HG02973 (cell line): ENCODE data around the gene ABTB1.
"Not testable (repeated sequence)": the region's sequence is repeated elsewhere in the genome, so short reads cannot be mapped to it uniquely, and the experiment has no call there.

ENCODE experiments used
- ATAC-seq: cut with Tn5 transposase; IDR thresholded peaks from one replicate; pipeline ENCODE4 v1.9.1; 2021; ENCODE audit warnings: moderate library complexity; ENCODE audit not compliant: unreplicated experiment

The ABTB1 gene

DNA sequence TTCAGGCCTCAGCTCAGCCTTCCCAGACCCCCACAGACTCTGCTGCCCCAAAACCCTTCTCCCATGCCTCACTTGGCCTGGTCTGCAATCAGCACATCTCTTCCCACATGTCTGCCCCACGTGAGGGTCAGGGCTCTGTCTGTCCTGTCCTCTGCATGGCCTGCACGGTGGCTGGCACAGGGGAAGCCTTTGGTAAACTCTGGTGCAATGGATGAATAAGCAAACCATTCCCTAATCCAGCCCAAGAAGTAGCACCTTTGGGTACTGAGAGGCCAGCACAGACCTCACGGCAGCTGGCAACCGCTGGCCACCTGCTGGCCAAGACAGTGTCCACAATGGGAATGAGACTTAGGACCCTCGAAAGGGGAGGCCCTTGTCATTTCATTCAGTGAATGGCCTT, 27.7 kb downstream of the ABTB1 start:
- no peak for ATAC-seq

DNA sequence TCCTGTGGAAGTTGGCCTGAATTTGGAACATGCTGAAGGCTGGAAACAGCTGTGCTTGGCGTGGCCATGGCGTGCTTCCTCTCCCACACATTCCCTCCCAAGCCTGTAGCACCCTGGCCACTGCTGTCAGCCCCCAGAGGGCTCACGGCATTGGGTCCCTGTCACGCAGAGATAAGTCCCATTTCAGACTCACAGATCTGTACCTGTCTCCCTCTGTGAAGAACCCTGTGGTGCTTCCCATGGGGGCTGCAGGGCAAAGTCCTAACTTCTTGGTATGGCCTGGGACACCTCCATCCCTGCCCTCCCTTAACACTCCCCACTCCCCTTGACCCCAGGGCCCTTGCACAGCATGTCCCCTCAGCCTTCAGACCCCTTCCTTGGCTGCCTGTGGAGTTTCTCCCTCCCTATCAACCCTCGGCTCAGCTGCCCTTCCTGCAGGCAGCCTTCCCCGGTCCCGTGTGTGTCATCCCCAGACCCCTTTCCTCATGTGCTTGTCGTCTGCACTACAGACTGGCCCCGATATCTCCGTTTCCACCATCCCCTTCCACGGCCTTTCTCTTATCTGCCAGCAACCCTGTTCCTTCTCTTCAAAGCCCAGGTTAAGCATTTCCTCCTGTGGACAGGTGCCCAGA, 28.6 kb downstream of the ABTB1 start:
- ATAC-seq: no peak

DNA sequence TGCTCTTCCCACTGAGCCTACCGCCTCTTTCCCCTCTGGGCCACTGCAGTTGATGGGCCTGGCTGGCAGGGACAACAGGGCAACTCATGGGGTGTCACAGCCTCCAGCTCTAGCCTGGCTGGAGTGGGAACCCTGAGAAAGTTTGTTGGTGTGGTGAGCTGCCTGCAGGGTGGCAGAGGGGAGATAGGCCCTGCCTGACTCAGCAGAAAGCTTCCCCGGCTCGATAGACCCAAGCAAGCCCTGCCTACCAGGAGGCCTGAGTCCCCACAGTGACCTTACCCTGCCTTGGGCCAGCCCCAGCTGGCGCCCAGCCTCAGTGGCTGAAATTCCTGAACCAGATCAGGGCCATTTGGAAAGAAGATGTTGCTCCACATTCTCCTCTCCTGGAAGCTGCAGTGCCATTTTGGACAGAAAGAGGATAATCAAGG, 29.4 kb downstream of the ABTB1 start:
- ATAC-seq: no peak

DNA sequence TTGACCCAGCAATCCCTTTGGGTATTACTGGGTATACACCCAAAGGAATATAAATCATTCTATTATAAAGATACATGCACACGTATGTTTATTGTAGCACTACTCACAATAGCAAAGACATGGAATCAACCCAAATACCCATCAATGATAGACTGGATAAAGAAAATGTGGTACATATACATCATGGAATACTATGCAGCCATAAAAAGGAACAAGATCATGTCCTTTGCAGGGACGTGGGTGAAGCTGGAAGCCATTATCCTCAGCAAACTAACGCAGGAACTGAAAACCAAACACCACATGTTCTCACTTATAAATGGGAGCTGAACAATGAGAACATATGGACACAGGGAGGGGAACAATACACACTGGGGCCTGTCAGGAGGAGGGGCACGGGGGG, 32.1 kb downstream of the ABTB1 start:
- ATAC-seq: not testable (repeated sequence)

DNA sequence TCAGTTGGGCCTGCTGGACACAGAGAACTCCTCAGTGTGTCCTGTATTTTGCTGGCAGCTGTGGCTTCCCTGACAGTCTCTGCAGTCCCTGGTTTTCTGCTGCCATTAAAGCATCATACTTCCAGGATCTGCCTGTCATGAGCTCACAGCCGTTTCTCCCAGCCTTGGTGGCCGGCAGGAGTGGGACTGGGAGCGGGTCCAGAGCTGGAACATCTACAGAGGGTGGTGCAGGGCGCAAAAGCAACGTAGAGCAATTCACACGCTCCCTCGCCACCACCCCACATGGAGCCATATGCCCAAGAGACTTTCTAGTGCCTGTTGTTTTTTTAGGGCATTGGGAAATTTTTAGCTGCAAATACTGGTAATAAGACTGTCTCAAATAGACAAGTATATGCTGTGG, 33.6 kb downstream of the ABTB1 start:
- ATAC-seq: no peak

DNA sequence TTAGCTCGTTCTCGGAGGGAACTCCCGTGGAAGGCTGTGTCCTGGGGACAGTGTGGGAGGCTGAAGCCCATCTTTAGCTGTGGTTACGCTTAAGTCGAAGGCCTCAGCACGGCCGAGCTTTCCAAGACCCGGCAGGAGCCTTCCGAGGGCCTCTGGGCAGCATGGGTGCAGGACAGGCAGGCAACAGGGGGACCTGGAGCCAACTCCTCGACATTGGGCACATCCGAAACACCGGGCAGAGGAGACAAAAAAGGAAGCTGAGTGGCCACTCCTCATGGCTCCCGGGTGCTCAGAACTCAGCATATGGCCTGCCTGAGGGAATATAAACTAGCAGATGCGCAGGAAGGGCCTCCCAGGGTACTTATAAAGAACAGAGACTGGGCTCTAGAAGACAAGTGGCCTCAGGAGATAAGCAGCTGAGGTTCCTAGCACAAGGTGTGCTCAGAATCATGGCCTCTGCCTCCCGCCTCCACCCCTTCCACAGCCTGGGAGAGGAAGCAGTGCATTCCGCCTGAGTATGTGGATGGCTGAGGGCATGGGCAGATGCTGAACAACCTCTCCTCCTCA, 34.1 kb downstream of the ABTB1 start:
- ATAC-seq: no peak

DNA sequence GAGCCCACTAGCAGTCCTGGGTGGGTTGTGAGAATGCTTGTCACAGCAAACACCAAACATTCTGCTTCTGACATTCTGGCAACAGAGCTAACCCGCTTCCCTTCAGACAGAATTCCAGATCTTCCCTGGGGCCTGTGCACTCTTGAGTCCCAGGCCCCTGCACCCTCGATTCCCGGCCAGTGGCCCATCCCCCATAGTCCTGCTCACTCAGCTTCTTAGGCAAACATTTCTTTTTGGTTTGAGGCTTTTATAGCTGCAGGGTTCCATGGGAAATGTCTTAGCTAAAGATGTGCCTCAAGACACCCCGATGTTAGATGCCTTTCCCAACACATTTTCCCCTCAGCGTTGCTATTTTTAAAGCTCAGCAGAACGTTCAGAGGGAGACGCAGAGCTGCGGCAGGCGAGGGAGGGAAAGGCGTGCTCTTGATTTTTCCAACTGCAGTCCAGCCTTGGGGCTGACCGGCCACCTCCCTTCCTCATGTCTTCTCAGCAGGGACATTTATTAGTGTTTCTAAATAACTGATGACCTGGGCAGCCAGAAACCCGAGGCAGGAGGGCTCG, 35.2 kb downstream of the ABTB1 start:
- no peak for ATAC-seq

DNA sequence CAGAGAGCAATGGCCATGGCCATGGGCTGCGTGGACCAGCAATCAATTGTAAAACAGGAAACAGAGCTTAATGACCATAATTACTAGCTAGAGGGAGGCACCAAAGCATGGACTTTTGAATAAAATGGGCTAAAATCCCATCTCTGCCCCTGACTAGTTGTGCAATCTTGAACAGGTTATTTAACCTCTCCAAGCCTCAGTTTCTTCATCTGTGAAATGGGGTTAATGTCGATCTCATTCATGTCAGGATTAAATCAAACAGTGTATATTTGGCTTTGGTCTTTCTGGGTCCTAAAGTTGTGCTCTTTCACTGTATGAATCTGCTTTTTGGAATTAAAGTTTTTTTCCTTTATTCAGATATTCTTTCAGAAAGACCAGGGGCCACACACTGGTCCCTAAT, 36.1 kb downstream of the ABTB1 start:
- ATAC-seq: no peak

DNA sequence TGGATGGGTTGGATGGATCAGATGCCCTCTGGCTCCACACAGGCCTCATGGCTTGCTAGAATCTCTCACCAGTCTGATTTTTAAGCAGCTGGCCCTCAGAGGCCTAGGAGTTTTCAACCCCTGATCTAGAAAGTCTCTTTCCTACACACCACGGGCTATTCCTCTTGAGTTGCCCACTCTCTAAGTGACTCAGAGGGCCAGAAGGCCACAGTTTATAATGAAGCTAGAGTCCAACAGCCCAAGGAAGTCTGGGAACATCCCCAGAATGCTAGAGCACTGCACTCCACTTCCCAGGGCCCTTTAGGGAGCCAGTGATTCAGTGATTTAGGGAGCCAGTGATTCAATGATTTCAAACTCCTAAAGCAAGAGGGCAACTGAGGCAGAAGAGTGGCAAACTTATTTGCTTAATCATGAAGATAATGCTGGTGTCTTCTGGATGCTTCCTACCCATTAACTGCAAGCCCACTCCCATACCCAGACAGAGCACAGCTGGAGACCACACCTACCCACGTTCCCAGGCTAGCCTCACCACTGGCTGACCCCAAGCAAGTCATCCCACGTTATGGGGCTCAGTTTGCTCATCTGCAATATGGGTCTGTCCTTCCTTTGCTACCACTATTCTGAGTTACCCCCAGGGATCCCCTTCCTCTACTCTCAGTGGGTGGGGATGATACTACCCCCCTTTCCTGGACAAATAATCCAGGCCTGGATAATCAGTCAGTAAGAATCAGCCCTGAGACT, 36.7 kb downstream of the ABTB1 start:
- no peak for ATAC-seq

DNA sequence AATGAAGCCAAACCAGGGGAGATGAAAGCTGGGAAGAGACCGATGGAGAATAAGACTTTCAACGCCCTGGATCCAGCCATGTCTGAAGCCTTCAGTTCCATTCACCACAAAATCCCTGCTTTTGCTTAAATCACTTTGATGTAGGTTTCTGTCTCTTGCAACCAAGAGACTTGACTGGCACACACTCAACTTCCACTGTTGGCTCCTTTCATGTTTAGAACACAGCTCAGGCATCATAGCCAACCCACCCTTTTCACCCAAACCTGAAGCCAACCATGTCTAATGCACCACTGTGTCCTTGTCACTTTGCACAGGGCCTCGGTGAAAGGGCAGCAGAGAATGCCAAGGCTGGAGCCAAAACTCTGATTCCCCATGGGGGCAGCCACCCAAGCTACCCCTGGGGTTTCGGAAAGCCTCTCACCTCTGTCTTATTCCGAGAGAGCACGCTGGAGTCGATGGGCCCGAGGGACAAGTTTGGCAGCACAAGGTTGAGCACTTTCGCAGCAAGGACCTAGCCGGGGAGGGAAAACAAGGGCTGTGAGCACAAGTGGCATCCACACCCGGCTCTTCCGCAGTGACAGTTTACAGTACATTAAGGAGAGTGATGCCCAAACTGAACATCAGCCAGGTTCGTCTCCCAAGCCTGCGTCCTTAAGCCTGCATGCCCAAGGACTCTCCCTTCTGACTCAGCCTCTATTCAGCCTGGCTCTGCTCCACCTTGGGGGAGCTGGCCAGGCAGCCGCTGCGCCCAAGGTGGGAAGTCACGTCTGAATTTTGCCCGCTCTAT, 37.6 kb downstream of the ABTB1 start:
- ATAC-seq: no peak

DNA sequence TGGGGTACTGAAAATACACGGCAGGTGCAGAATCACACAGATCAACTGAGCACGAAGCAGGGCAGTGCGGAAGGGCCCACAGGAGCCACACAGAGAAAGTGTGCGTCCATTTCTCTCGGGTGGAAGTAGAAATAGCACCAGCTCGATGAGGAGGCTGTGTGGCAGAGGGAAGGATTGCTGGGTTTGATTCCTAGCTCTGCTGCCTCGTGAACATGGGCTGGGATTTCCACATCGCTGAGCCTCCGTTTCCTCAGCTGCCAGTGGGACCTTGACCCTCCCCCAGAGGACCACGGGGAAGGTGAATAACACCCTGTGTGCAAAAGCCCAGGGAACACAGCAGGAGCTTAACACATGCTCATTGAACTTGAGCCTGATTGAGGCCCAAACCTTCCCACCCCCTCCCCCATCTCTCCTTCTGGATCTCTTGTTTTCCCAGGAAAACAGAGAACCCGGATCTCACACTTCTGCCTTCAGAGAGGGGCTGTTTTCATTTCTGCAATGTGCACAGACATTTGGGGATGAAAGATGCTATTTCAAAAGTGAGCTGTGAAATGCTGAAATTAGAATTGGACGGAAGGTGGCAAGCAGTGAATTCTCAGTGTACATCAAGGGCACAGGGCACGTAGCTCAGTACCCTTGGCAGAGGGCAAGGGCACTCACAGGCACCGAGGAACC, 38.4 kb downstream of the ABTB1 start:
- ATAC-seq: no peak

DNA sequence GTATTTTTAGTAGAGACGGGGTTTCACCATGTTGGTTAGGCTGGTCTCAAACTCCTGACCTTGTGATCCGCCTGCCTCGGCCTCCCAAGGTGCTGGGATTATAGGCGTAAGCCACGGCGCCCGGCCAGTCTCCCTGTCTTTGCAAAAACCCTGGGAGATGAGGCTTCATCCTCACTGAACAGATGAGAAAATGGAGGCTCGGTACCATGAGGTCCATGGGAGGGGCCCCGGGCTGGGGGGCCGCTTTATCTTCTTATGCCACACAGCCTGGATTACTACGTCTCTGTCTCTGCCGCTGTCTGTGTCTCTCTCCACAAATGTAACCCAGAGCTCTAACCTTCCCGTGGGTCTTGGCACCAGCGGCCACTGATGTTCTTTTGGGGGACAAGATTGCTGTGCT, 39.1 kb downstream of the ABTB1 start:
- ATAC-seq: no peak

DNA sequence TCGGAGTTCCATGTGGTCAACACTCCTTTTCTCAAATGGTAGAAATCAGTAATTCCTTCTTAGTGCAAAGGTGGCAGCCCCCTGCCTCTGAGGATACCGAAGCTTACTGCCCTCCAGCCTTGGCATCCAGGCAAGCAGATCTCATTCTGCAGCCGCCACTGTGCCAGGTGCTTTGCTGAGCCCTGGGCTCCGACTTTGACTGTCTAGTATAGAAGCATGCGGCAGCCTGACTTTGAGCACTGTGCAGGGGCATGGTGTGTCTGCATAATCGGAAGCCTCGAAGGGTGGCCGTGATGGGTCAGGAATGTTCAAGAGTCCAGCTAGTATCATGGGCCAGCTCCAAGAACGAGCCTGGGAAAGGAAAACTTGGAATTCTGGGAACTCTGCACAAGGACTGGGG, 39.7 kb downstream of the ABTB1 start:
- no peak for ATAC-seq

DNA sequence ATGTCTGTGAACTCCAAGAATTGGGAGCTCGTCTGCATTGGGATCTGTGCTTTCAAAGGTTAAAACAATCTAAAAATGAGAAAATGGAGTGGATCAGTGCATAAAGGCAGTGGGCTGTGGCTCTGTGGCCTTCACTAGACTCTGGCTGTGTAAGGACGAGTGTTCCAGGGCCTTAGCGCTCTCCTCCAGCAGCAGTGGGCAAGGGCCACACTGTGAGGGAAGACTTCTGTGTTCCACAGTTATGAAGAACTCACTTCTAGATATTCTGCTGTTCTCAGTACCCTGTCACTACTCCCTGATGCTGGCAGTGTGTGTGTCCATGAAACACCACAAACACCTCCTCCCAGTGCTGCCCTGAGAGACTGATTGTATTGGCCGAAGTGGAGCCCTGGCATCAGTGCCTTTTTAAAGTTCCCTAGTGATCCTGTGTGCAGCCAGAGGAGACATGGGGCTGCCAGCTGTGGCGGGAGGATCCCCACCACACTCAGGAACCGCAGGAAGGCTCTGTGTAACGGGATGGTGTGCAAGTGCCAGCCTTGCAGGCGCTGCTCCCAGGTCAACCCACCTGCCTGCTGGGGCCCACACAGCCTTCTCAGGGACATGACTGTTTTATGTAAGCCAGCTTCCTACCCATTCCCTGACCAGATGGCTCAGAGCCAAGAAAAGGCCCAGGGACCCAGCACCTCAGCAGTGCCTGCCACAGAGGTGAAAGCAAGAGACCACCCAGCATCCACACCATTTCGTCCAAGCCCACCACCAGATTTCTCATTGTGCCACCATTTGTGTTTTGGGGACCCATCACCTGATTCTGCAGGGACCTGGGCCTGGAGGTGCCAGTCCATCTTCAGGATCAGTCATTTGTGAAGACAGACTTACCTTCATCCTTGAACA, 40.4 kb downstream of the ABTB1 start:
- no peak for ATAC-seq

DNA sequence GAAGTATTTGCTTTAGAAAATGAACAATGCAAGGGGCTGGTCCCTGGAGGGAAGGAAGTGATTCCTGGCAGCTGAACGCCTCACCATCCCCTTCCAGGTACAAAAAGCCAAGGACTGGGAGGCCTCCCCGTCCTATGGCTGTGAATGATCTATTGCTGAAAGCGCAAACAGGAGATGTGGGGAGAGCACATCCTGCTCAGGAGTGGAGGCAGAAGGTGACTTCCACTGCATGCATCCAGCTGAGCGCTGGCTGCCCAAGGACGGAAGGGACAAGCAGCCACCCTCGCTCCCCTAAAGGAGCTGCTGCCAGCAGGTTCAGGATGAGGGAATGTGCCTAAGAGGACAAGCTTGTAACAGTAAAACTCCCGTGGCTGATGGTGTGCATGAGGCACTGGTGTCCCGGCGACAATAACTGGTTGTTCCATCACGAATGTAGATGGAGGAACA, 41.4 kb downstream of the ABTB1 start:
- no peak for ATAC-seq

DNA sequence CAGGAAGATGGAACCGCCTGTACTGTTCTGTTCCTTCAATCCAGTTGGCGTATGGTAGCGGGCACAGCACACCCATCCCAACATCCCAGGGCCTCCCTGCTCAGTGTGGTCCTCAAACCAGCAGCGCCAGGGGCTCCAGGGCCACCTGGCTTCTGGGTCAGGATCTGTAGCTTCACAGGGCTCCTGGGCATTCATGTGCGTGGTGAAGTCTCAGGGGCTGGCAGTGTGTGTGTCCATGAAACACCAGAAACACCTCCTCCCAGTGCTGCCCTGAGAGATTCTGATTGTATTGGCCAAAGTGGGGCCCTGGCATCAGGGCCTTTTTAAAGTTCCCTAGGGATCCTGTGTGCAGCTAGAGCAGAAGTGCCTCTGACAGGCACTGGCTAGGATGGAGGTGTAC, 42.1 kb downstream of the ABTB1 start:
- ATAC-seq: no peak

DNA sequence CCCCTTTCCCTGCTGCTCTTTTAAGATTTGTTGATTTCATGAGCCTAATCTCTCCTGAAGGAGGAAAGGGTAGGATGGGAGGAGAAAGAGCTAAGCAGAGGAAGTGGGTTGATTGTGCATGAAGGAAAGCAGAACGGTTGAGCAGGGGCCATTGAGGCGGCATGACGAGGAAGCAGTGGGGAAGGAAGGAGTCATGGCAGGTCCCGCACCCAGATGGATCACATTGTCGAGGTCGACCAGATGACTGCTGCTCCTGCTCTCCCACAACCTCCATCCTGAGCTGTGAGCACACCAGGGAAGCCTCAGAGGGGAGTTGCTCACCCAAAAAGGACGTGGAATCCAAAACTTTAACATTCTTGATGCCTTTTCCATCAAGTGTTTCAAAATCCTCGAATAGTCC, 42.8 kb downstream of the ABTB1 start:
- no peak for ATAC-seq

DNA sequence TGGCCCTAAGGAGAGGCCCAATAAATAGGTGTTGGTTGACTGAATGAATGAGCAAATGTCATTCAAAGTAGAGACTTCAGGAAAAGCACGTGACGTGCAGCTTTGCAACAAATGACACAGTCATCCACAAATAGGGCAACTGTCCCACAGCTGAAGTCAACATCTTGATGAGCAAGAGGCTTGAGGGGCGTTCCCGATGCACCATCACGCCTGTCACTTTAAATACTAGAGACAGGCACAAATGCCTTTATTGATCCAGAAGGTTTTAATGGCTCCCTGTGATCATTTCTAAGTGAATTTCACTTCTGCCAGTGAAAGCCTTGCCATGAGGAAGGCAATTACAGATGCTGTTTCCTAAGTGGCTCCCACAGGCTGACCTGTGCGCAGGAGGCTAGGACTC, 43.6 kb downstream of the ABTB1 start:
- ATAC-seq: no peak

DNA sequence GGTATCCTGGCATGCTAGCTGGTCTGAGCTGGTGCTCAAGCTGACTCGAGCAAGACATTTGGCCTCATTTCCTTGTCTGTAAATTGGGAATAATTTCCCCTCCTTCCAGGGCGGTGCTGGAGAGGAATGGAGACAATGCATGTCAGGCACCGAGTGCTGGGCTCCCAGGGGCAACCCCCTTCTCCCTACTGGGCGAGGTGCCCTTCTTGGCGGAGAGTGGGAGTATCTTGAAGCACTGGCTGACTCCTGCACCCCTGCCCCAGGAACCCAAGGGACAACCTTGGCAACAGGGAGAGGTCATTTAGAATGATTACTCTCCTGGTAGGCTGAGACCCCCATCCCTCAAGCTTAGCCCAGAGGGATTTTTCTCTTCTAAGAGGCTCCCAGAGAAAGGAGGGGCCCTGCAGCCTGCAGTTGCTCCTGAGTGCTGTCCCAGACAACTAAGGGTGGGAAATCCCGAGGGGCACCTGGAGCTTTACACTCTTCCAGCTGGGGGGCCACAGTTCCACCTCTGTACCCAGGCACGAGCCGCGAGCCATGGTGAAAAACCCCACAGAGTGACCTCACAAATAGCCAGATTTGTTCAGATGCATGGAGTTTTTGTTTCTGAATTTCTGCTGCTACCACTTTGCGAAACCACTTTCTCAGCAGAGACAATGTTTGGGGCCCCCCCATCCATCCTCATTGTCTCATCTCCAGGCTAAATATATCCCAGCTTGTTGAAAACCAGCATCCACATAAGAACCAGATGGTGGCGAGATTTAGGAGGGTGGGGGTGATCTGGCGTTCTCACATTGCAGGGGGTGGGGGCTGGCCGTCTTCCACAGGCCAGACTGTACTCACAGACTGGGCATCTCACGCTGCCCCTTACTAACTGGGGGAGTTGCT, 44.8 kb downstream of the ABTB1 start:
- no peak for ATAC-seq
